ENCODE data around the gene CRB3.
"Not testable (repeated sequence)": the region's sequence is repeated elsewhere in the genome, so short reads cannot be mapped to it uniquely, and the experiment has no call there.

The CRB3 gene

DNA sequence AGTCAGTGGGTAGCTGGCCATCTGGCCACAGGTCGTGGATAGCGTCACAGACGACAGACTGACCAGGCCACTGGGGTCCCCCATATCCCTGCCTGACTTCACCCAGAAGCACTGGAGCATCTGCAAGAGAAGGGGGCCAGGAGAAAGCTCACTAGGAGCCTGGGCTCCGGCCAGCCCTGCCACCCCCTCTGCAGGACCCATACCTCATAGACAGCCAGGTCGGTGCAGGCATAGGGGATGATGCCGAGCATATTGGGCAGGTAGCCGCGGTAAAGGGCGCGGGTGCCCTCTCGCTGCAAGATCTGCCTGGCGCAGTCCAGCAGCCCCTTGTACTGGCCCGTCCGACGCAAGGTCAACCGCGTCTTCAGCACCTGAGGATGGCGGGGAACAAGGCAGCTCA, 36.9 kb upstream of the CRB3 start:
- Mint-ChIP-seq H3K4me3 (no peak overlapping the region), H3K9me3 (no peaks in the 10 kb centered on the region), H3K36me3 (peaks cover 33% of the 10 kb centered on the region), H3K4me1 (peaks cover 38% of the 10 kb centered on the region), H3K27ac (no peak overlapping the region)
- ATAC-seq (no peak), DNase-seq (ENCODE audit: low spot score in 2 of 2) (no peak)

GRCh38 chr19:6428692-6429418, 35.2 kb upstream of the CRB3 start:
- ATAC-seq; H3K4me3 Mint-ChIP-seq; DNase-seq (ENCODE audit: low spot score in 2 of 2); H3K27ac Mint-ChIP-seq; H3K9me3 Mint-ChIP-seq: not testable (repeated sequence)
- Mint-ChIP-seq H3K36me3 (peaks cover 16% of the 10 kb centered on the region), H3K4me1 (peaks cover 21% of the 10 kb centered on the region)

GRCh38 chr19:6429419-6430221, 34.5 kb upstream of the CRB3 start:
- Mint-ChIP-seq H3K4me3 (peak overlapping the region; percentile 18), H3K27ac (no peak overlapping the region), H3K9me3 (no peaks in the 10 kb centered on the region), H3K4me1 (peaks cover 21% of the 10 kb centered on the region), H3K36me3 (peaks cover 14% of the 10 kb centered on the region)
- DNase-seq (ENCODE audit: low spot score in 2 of 2) (no peak), ATAC-seq (no peak)

GRCh38 chr19:6431891-6432290, 32.2 kb upstream of the CRB3 start:
- no peaks in the 10 kb centered on the region for H3K9me3 Mint-ChIP-seq
- H3K27ac Mint-ChIP-seq = no peak overlapping the region

DNA sequence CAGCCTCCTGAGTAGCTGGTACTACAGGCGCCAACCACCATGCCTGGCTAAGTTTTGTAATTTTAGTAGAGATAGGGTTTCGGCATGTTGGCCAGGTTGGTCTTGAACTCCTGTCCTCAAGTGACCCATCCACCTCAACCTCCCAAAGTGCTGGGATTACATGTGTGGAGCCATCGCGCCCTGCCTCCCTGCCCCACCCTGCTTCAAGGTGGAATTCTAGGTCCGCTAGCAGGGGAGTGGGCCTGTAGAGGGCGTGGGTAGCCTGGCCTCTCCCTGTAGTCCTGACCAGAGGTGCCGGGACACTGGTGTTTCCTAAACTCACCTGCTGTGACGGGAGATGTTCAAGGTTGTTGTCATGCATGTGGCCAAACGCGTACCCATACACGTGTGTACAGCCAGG, 30.9 kb upstream of the CRB3 start:
- no peaks in the 10 kb centered on the region for H3K36me3 Mint-ChIP-seq
- H3K4me1 Mint-ChIP-seq = peaks cover 7% of the 10 kb centered on the region
- ATAC-seq (no peak), DNase-seq (ENCODE audit: low spot score in 2 of 2) (no peak)
- H3K27ac Mint-ChIP-seq = no peak overlapping the region
- no peak overlapping the region for H3K4me3 Mint-ChIP-seq
- H3K9me3 Mint-ChIP-seq = no peaks in the 10 kb centered on the region

More at GRCh38 chr19:6431891-6432290, 32.2 kb upstream of the CRB3 start:
- Mint-ChIP-seq H3K4me3 (no peak overlapping the region), H3K4me1 (peaks cover 7% of the 10 kb centered on the region), H3K36me3 (no peaks in the 10 kb centered on the region)
- no peak for DNase-seq (ENCODE audit: low spot score in 2 of 2)
- no peak for ATAC-seq

- Mint-ChIP-seq H3K4me1 (peaks cover 7% of the 10 kb centered on the region), H3K9me3 (no peaks in the 10 kb centered on the region), H3K27ac (no peak within 1 kb of the TSS), H3K36me3 (no peaks in the 10 kb centered on the region), H3K4me3 (no peak within 1 kb of the TSS)
- no peak for DNase-seq (ENCODE audit: low spot score in 2 of 2)
- ATAC-seq = no peak
Measured at GRCh38 chr19:6433663-6434062, 30.4 kb upstream of the CRB3 start, which contains the start of gene SLC25A41. Gene SLC25A41 (minus strand): TSS chr19:6433763. CDS start chr19:6433693, 70 bp downstream.

DNA sequence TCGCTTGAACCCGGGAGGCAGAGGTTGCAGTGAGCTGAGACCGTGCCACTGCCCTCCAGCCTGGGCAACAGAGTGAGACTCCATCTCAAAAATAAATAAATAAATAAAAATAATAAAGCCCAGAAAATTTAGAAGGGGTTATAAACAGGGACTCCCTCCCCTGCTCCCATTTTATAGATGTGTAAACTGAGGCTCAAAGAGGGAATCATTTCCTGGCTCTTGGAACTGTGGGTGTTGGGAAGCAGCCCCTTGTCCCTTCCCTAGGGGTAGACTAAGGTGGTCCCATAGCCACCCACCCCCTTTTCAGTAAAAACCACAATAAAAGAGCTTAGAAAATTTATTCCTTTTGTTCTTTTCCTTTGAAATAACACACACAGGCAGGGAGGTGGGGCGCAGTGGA, 24.3 kb upstream of the CRB3 start:
- no peaks in the 10 kb centered on the region for H3K36me3 Mint-ChIP-seq
- H3K4me3 Mint-ChIP-seq = no peak overlapping the region
- DNase-seq (ENCODE audit: low spot score in 2 of 2) (no peak), ATAC-seq (no peak)
- H3K4me1 Mint-ChIP-seq = no peaks in the 10 kb centered on the region
- H3K9me3 Mint-ChIP-seq = no peaks in the 10 kb centered on the region
- no peak overlapping the region for H3K27ac Mint-ChIP-seq

DNA sequence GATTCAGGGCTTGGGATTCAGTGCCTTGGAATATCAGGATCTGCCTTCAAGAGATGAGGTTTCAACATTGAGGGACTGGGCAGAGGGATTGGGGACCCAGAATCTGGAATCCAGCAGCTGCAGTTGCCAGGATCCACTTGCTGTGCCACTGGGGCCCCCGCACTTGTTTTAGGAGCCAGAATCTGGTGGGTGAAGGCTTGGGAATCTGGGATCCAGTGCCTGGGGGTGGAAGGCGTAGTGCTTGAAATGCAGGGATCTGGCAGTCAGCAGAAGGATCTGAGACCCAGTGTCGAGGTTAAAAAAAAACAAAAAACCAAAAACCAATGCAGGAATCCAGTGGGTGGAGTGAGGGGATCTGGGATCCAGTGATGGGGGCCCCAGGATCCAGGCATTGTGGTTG, 23.2 kb upstream of the CRB3 start:
- H3K9me3 Mint-ChIP-seq = no peaks in the 10 kb centered on the region
- H3K36me3 Mint-ChIP-seq = no peaks in the 10 kb centered on the region
- no peak overlapping the region for H3K27ac Mint-ChIP-seq
- DNase-seq (ENCODE audit: low spot score in 2 of 2) = no peak
- no peaks in the 10 kb centered on the region for H3K4me1 Mint-ChIP-seq
- ATAC-seq = no peak
- H3K4me3 Mint-ChIP-seq = no peak overlapping the region

GRCh38 chr19:6442087-6442688, 21.9 kb upstream of the CRB3 start:
- H3K4me1 Mint-ChIP-seq = no peaks in the 10 kb centered on the region
- DNase-seq (ENCODE audit: low spot score in 2 of 2) (no peak), ATAC-seq (no peak)
- H3K4me3 Mint-ChIP-seq = no peak overlapping the region
- H3K27ac Mint-ChIP-seq = no peak overlapping the region
- H3K9me3 Mint-ChIP-seq = no peaks in the 10 kb centered on the region
- H3K36me3 Mint-ChIP-seq = no peaks in the 10 kb centered on the region

DNA sequence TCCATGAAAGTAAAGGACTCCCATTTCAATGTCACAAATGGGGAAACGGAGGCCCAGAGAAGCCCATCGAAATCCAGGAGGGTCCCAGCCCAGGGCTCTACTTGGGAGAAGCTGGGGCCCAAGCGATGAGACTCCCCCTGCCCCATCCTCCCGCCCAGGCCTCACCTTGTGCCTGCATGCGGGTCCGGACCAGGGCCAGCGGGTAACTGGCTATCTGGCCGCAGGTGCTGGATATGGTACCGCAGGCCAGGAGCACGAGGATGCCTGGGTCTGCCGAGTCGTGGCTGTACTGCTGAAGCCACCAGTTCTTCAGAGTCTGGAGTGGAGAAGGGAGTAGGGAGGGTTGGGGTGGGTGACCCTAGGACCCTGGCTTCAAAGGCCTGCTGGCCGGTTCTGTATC, 20.1 kb upstream of the CRB3 start:
- no peak overlapping the region for H3K4me3 Mint-ChIP-seq
- no peak overlapping the region for H3K27ac Mint-ChIP-seq
- no peaks in the 10 kb centered on the region for H3K36me3 Mint-ChIP-seq
- DNase-seq (ENCODE audit: low spot score in 2 of 2) = no peak
- H3K9me3 Mint-ChIP-seq = no peaks in the 10 kb centered on the region
- no peaks in the 10 kb centered on the region for H3K4me1 Mint-ChIP-seq
- peak; percentile 26 for ATAC-seq

GRCh38 chr19:6446452-6446851, 17.6 kb upstream of the CRB3 start:
- Mint-ChIP-seq H3K9me3 (no peaks in the 10 kb centered on the region), H3K4me1 (no peaks in the 10 kb centered on the region), H3K4me3 (no peak overlapping the region), H3K27ac (no peak overlapping the region), H3K36me3 (no peaks in the 10 kb centered on the region)
- no peak for DNase-seq (ENCODE audit: low spot score in 2 of 2)
- ATAC-seq = no peak

- DNase-seq (ENCODE audit: low spot score in 2 of 2) (no peak), ATAC-seq (no peak)
- no peaks in the 10 kb centered on the region for H3K4me1 Mint-ChIP-seq
- no peak overlapping the region for H3K4me3 Mint-ChIP-seq
- H3K36me3 Mint-ChIP-seq = no peaks in the 10 kb centered on the region
- no peak overlapping the region for H3K27ac Mint-ChIP-seq
- H3K9me3 Mint-ChIP-seq = no peaks in the 10 kb centered on the region
Measured at GRCh38 chr19:6448045-6448444, 16.0 kb upstream of the CRB3 start.

DNA sequence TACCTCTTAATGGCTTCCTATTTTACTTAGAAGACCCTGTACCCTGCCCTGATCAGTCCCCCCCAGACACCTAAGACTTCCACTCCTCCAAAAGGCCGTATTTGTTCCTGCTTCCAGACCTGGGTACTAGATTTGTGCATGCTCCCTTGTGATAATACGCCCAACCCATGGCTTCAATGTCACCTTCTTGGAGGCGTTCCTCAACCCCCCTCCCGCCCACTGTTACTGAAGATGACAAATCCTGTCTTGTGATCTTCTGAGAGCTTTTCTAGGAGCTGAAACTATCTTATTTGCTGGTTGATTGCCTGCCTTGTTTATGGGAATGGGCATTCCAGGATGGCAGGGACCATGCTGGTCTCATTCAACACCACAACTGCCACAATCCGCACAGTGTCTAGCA, 13.9 kb upstream of the CRB3 start:
- ATAC-seq = no peak
- Mint-ChIP-seq H3K4me1 (no peaks in the 10 kb centered on the region), H3K4me3 (no peak overlapping the region), H3K36me3 (peaks cover 5% of the 10 kb centered on the region), H3K9me3 (no peaks in the 10 kb centered on the region), H3K27ac (peak overlapping the region; percentile 35)
- DNase-seq (ENCODE audit: low spot score in 2 of 2) = no peak

- H3K36me3 Mint-ChIP-seq = peaks cover 11% of the 10 kb centered on the region
- no peak overlapping the region for H3K27ac Mint-ChIP-seq
- DNase-seq (ENCODE audit: low spot score in 2 of 2) (no peak), ATAC-seq (no peak)
- no peaks in the 10 kb centered on the region for H3K4me1 Mint-ChIP-seq
- H3K4me3 Mint-ChIP-seq = no peak overlapping the region
- H3K9me3 Mint-ChIP-seq = no peaks in the 10 kb centered on the region
Measured at GRCh38 chr19:6451583-6452222, 12.4 kb upstream of the CRB3 start.

- no peak overlapping the region for H3K4me3 Mint-ChIP-seq
- H3K36me3 Mint-ChIP-seq = peaks cover 16% of the 10 kb centered on the region
- ATAC-seq (no peak), DNase-seq (ENCODE audit: low spot score in 2 of 2) (no peak)
- H3K4me1 Mint-ChIP-seq = no peaks in the 10 kb centered on the region
- H3K27ac Mint-ChIP-seq = no peak overlapping the region
- H3K9me3 Mint-ChIP-seq = no peaks in the 10 kb centered on the region
Measured at GRCh38 chr19:6452223-6452614, 11.9 kb upstream of the CRB3 start.

Data from stimulated activated effector memory CD8-positive, alpha-beta T cell treated with anti-CD3 and anti-CD28 coated beads, Interleukin-12 subunit alpha, Interleukin-12 subunit beta, amount 100 ng/mL, for 72 hours (primary cell).